DMS79 (cell line): ENCODE results near the gene VSTM5.
"Not testable (repeated sequence)": the region's sequence is repeated elsewhere in the genome, so short reads cannot be mapped to it uniquely, and the experiment has no call there.

ENCODE experiments used
- DNase-seq: peaks from one replicate; lab custom pipeline; 2025; lab: John Stamatoyannopoulos, UW

The VSTM5 gene

GRCh38 chr11:93850594-93851018, at the start of gene VSTM5:
TSS of gene VSTM5 (minus strand) at chr11:93850618. CDS start at chr11:93850502, 116 bp downstream.
- no peak for DNase-seq

GRCh38 chr11:93895106-93895862, 44.9 kb upstream of the VSTM5 start:
- peak; percentile 58 for DNase-seq

- DNase-seq, result no peak
Measured at GRCh38 chr11:93890391-93891051, 40.1 kb upstream of the VSTM5 start.

GRCh38 chr11:93887111-93887510, 36.7 kb upstream of the VSTM5 start:
- no peak for DNase-seq

- not testable (repeated sequence) for DNase-seq
Measured at GRCh38 chr11:93879114-93879513, 28.7 kb upstream of the VSTM5 start.

- DNase-seq, result no peak
Measured at GRCh38 chr11:93875637-93876036, 25.2 kb upstream of the VSTM5 start.

- no peak for DNase-seq
Measured at GRCh38 chr11:93871526-93871925, 21.1 kb upstream of the VSTM5 start.

GRCh38 chr11:93870616-93871015, 20.2 kb upstream of the VSTM5 start:
- no peak for DNase-seq

- no peak for DNase-seq
Measured at GRCh38 chr11:93869830-93870229, 19.4 kb upstream of the VSTM5 start.

GRCh38 chr11:93868404-93868803, 18.0 kb upstream of the VSTM5 start:
- DNase-seq, result not testable (repeated sequence)

- no peak for DNase-seq
Measured at GRCh38 chr11:93861808-93862207, 11.4 kb upstream of the VSTM5 start.

GRCh38 chr11:93858121-93858775, 7.8 kb upstream of the VSTM5 start:
- no peak for DNase-seq

GRCh38 chr11:93857413-93858120, 7.1 kb upstream of the VSTM5 start:
- no peak for DNase-seq

GRCh38 chr11:93852242-93852641, 1.8 kb upstream of the VSTM5 start:
- no peak for DNase-seq

GRCh38 chr11:93849751-93850593, 446 bp downstream of the VSTM5 start:
- DNase-seq, result no peak

- DNase-seq, result no peak
Measured at GRCh38 chr11:93849201-93849600, 1.2 kb downstream of the VSTM5 start.

GRCh38 chr11:93846411-93846810, 4.0 kb downstream of the VSTM5 start:
- DNase-seq, result no peak

GRCh38 chr11:93845181-93846092, 5.0 kb downstream of the VSTM5 start:
- no peak for DNase-seq

- no peak for DNase-seq
Measured at GRCh38 chr11:93844568-93844967, 5.8 kb downstream of the VSTM5 start.

- no peak for DNase-seq
Measured at GRCh38 chr11:93843906-93844305, 6.5 kb downstream of the VSTM5 start.
